Eye (tissue), 1 donor: Measurements from ENCODE around the gene RGP1.

Experiments
- DNase-seq: peaks from one replicate; pipeline ENCODE4 v3.0.0-alpha.2; 2015

Gene RGP1

DNA sequence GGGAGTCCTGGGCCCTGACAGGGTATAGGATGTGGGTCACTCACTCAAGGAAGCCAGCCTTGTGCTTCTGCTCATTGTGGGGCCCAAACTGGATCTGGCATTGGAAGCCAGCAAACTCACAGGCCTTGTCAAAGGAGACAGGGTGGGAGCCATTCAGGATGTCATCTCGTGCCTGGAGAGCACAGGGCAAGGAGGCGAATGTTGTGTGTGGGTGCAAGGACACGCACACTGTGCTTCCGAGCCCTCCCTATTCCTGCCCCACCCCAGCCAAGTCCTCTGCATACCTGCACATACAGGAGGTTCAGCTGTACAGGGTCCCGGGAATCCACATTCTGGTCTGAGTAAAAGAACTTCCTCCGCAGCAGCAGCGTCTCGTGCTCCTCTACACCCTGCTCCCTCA, 25.2 kb upstream of the RGP1 start:
- DNase-seq, result no peak

GRCh38 chr9:35725362-35725761, 23.7 kb upstream of the RGP1 start:
- DNase-seq, result no peak

- no peak for DNase-seq
Observed at GRCh38 chr9:35726931-35727330, 22.2 kb upstream of the RGP1 start.

GRCh38 chr9:35727676-35728040, 21.4 kb upstream of the RGP1 start:
- DNase-seq, result no peak

DNA sequence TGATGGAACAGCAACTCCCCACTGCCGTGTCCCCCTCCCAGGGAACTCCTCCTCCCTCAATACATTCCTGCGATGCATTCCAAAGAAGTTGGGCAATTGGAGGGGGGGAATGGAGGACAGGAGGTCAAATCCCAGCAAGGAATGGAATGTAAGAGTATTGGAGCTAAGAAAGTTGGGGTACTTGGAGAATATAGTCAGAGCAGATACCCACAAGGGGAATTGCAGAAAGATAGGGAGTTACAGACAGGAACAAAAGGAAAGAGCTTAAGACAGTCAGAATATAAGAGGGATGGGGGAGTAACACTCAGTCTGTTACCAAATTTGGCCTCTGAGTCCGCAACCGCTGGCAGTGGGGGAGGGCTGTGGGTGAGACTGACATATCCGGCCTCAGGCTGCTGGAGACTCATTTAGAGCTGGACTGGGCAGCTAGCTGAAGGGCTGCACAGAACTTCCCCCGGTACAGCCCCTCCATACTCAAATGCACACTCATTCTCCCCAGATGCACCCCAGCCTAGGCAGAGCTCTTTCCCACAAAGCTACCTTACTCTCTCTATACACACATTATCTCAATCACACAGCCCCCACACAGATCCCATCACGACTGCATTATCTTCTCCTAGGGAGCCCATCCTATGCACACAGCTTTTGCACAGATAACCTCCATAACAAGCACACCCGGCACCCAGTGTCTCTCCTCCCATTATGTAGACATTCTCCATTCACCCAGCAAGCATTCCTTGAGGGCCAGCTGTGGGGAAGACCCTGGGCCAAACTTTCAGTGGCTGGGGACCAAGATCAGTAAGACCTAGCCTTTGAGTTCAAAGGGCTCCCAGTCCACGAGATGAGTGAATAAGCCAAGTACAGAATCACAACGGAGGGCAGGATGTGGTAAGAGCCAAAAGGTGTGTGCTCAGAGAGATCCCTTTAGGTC, 20.8 kb upstream of the RGP1 start:
- peak; percentile 71 for DNase-seq

GRCh38 chr9:35729101-35729500, 20.0 kb upstream of the RGP1 start:
- no peak for DNase-seq

GRCh38 chr9:35729700-35730485, 19.2 kb upstream of the RGP1 start:
- peak; percentile 69 for DNase-seq

DNA sequence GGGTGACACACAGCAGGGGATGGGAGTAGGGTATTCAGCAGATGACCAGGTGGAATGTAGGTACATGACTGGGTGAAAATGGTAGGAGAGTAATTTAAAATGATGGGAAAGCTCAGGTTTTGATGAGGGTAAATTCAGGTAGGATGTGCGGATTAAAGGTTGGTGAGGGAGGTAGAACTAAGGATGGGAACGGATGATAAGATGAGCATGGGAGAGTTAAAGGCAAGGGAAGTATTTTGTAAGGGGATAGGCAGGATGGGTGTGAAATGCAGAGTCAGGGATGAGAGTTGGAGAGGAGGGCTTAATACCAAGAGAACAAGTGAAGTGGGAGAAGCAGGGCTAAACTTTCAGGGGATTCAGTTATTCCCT, 18.6 kb upstream of the RGP1 start:
- no peak for DNase-seq

- no peak for DNase-seq
Observed at GRCh38 chr9:35731415-35732184, 17.5 kb upstream of the RGP1 start.

DNA sequence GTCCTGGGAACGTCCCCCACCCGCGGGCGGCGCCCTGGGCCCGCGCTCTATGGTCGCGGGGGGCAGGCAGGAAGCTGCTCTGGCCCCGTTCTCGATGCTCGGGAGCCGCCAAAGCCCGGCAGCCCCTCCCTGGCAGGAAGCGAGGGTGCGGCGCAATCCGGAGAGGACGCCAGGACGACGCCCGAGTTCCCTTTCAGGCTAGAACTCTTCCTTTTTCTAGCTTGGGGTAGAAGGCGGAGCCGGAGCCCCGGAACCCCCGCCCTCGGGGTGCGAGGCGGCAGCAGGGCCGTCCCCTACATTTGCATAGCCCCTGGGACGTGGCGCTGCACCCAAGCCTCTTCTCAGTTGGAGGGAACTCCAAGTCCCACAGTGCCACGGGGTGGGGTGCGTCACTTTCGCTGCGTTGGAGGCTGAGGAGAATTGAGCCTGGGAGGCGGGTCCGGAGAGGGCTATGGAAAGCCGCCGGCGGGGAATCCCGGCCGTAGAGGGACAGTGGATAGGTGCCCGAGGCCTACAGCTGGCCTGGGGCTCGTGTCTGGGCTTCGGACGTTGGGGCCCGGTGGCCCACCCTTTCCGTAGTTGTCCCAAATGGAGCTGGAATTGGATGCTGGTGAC, 16.8 kb upstream of the RGP1 start, which contains the start of the genes CREB3 and TLN1:
CREB3 (plus strand) TSS at position 482 of the 615 bp plus-strand sequence; CDS start at position 589, 107 bp downstream.
TLN1 (minus strand) TSS at position 11 of the 615 bp plus-strand sequence. CDS start 6,501 bp downstream, outside the sequence.
- DNase-seq, result peak; percentile 98

DNA sequence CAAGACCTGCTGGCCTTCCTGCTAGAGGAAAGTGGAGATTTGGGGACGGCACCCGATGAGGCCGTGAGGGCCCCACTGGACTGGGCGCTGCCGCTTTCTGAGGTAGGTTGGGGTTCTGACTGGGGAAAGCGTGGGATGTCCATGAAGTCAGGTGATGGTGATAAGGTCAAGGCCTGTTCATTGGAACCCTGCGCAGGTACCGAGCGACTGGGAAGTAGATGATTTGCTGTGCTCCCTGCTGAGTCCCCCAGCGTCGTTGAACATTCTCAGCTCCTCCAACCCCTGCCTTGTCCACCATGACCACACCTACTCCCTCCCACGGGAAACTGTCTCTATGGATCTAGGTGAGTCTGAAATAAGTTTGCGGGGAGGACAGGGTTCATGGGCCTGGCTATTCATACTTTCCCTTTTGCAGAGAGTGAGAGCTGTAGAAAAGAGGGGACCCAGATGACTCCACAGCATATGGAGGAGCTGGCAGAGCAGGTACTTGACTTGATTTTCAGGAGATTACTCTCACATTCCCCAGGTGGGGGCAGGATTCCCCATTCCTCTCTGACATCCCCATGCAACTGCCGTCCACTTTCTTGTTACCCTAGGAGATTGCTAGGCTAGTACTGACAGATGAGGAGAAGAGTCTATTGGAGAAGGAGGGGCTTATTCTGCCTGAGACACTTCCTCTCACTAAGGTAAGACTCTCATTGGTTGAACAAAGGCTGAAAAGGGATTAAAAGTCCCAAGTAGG, 16.1 kb upstream of the RGP1 start:
- no peak for DNase-seq

- DNase-seq, result no peak
Observed at GRCh38 chr9:35734096-35734495, 15.0 kb upstream of the RGP1 start.

DNA sequence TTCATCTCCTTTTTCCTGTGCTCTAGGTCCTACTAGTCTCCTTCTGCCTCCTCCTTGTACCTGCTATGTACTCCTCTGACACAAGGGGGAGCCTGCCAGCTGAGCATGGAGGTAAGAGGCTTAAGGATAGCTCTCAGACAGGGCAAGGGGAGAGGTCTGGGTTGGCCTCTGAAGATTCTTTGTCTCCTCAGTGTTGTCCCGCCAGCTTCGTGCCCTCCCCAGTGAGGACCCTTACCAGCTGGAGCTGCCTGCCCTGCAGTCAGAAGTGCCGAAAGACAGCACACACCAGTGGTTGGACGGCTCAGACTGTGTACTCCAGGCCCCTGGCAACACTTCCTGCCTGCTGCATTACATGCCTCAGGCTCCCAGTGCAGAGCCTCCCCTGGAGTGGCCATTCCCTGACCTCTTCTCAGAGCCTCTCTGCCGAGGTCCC, 12.9 kb upstream of the RGP1 start:
- peak; percentile 81 for DNase-seq

- DNase-seq, result no peak
Observed at GRCh38 chr9:35737143-35737542, 11.9 kb upstream of the RGP1 start.

- DNase-seq, result no peak
Observed at GRCh38 chr9:35738186-35738585, 10.9 kb upstream of the RGP1 start.

DNA sequence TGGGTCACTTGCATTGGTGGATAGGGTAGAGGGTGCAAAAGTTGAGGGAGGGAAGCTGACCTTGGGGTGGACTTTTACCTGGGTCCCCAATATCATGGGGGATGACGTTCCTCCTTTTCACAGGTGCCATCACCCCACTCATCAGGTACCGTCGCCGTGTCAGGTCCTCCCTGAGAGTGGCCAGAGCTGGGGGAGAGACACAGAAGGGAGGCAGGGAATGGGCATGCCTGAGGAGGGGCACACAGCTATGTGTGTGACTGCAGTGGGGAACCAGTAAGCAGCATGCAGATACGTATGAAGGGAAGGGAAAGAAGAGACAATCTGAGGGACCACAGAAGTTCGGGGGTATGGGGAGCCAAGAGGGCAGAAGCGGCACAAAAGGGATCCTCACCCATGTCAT, 10.2 kb upstream of the RGP1 start:
- no peak for DNase-seq

DNA sequence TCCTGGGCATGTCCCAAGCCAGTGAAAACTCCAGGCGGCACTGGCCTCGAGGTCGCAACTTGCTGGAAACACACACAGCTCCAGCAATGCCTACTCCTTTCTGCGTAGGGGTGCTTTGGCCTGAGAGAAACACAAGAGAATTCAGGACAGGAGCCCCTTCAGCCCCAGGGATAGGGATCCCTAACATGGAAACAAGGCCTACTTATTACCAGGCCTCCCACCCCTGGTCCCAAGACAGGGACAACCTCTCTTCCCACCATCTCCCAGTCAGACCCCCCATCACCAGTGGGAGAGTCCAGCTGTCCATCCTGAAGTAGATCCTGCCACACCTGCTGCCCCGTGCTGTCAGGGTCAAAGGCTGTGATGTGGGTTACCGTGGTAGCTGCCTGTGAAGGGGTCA, 8.8 kb upstream of the RGP1 start:
- no peak for DNase-seq

DNA sequence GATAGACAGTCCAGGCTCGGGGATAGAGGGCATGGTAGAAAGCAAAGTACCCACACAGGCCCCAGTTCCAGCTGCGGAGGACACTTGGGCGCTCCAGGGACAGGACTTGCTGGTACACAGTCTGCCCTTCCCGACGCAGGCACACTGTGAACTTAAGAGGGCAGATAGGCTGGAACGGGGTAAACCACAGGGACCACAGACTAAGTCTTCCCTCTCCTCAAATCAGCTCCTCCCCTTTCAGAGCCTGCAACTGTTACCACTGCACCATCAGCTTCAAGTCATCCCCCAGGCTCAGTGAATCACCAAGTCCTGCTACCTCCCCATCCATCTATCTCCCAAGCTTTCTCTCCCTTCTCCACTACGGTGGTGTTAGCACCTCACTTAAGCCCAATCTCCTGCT, 7.3 kb upstream of the RGP1 start:
- DNase-seq, result no peak

DNA sequence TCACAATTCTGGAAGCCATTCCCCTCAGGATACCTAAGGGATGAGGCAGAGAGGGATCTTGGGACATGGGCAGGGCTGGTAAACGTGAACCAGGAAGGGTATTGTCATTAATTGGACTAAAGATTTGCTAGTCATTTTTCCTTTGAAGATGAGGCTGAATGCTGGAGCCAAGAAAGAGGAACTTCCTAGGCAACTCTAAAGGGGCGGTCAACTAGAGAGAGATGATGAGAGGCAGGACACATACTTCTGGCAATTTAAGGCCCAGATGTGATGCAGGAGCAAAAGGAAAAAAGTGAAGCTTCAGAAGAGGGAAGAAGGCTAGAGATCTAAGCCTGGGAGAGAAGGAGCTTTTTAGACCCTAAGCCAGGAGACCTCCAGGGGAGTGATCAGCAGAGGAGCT, 5.6 kb upstream of the RGP1 start:
- no peak for DNase-seq

- DNase-seq, result no peak
Observed at GRCh38 chr9:35743880-35744518, 5.1 kb upstream of the RGP1 start.

- no peak for DNase-seq
Observed at GRCh38 chr9:35745569-35745968, 3.5 kb upstream of the RGP1 start.
